Head of caudate nucleus (tissue), 42 donors: ENCODE results near the gene NARF.
"Not testable (repeated sequence)": the region's sequence is repeated elsewhere in the genome, so short reads cannot be mapped to it uniquely, and the experiment has no call there.

ENCODE experiments used
- DNase-seq, 42 donors: peaks; one replicate each; pipeline versions ENCODE4 v3.0.0 to v3.0.0-alpha.2; 2020 to 2021; ENCODE audit warnings: mixed read lengths in 7 of 42
- intact Hi-C: fragments of 100-400 bp; cut with DNase I; formaldehyde crosslinking; loops from one replicate; pipeline ENCODE4 v1.15.0; 2022

Gene NARF

DNA sequence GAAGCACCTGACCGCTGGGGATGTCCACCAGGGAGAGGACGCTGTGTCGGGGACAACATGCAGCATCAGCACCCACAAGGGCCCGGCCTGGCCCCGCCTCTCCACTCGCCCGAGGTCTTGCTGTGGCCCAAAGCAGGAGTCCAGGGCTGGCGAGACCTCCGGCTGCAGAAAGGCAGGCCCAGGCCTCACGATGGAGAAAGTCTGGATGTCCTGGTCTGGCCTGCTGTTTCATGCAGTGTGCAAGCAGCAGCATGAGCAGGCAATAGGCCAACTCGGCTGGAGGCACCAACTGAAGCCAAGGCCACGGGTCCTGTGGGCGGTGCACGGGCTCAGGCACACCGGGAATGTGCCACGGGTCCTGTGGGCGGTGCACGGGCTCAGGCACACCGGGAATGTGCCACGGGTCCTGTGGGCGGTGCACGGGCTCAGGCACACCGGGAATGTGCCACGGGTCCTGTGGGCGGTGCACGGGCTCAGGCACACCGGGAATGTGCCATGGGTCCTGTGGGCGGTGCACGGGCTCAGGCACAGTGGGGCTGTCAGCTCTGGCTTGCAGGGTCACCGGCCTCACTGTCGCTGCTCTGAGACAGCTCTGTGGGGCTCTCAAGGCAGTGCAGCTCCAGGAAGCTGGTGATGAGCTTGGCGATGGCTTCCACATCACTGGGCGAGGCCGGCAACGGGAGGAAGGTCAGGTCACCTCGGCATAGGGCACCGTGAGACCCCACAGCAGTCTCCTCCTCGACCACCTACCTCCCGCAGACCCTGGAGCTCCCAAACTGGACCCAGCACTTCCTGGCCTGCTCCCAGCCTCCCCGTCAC, 14.9 kb upstream of the NARF start:
- intact Hi-C loops = no loop called here
- DNase-seq = peak in 27 of 42 donors; percentile 37 to 82 (median 63)

DNA sequence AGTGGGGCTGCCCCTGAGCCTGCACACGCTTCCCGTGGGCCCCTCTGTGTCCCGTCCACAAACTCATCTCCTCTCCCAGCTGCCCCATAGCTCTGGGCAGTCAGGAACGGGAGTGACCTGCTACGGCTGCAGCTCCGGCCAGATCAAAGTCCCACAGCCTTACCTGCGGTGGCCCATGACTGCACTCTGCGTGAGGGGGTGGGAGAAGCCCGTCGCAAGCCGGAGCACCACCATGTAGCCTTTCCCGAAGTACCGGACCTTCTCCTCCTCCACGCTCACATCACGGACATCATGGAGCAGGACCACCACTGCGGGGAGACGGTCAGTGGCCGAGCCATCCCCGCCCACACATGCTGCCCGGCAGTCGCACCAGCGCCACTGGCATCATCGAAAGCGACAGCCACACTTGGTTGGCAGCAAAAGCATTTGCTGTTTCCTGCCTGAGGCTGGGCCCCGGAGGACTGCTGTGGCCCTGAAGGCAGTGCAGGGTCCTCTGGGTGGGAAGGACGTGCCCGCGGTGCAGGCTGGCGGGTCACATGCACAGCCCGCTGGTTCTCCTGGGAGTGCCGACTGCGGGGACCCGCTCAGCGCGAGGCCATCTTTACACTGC, 14.2 kb upstream of the NARF start:
- intact Hi-C loops = no loop called here
- DNase-seq = no peak

DNA sequence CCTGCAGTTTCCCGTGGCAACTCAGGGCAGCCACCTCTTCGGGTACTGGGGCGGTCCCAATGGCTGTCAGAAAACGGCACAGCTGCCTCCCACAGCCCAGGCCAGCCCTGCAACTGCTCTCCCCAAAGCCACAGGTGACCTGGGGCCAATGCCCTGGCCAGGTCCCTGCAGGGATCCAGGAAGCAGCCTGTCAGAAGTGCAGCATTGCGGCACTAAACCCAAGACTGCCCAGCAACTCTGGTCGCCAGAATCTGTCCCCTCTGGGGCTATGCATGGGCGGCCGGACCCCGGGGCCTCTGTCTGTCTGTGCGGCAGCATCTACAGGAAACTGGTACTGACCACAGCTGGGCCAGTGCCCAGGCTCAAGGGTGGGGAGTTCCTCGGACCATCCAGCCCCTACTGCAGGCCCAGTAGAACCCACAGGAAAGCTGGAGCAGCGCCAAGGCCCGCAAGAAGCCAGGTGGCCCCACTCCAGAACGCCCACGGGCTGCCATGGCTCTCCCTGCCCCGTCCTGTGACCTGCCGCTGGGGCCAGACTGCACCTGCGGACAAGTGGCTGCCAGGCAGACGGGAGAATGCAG, 13.5 kb upstream of the NARF start:
- intact Hi-C loops = no loop called here
- peak in 19 of 42 donors; percentile 22 to 64 (median 42) for DNase-seq

DNA sequence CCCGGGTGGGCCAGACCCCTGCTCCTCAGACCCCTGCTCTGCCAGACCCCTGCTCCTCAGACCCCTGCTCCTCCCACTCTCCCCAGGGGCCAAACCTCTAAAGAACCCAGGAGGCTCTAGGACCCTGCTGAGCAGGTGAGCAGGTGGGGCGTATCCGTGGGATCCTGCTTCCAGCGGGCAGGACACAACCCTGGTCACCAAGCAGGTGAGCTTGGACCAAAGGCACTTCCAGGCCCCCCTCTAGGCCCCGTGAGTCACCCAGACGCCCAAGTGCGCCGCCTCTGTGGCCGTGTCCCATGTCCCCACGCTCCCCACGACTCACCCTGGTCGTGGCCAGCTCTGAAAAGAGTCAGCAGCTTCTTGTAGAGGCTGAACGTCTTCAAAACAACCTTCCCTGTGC, 13.0 kb upstream of the NARF start:
- intact Hi-C loops = no loop called here
- no peak for DNase-seq

DNA sequence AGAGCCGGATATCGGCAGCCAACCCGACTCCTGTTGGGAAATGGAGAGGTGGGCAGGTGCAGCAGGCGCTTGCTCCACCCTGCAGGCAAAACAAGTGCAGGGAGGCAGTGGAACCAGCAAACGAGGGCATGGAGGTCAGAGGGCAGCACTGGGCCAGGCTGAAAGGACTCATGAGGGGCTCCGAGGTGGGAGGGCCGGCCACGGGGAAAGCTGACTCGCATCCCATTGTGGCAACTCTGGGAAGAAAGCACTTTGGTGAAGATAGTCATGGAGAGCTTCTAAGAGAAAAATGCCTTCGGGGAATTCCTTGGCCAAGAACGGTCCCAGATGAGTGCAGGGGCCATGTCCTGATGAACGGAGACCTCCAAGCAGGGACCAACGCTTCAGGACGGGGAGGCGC, 12.4 kb upstream of the NARF start:
- DNase-seq = no peak
- intact Hi-C loops = no loop called here

DNA sequence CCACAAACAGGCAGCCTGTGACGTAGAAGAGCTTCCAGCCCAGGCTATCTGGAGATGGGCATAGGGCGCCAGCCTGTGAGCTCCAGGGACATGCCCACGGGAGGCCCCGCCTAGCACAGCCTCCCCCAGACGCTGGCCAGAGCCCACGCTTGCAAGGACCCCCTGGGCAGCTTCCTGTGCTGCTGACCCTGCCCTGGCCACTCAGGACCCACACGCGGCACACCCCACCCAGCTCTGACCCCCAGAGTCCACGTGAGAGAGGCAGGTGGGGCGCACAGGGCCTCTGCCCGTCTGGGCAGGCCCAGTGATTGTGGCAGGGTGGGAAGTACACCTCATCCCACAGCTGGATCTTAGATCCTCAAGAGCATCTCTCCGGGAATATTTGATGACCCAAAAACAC, 11.9 kb upstream of the NARF start:
- intact Hi-C loops = no loop called here
- no peak for DNase-seq

DNA sequence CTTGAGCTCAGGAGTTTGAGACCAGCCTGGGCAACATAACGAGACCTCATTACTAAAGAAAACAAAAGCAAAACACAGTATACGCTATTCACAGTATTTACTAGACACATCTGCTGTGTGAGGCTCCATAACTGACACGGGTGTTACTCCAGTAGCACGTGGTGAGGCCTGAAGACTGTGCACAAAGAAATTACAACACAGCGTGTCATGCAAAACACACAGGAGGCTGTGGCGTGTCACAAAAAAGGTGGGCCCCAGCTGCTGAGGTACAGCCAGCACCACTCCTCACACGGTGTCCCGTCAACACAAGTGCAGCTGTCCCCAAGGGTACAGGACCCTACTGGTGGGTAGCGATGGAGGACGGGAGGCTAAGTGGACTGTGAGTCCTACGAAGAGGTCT, 10.7 kb upstream of the NARF start:
- DNase-seq = no peak
- intact Hi-C loops = no loop called here

DNA sequence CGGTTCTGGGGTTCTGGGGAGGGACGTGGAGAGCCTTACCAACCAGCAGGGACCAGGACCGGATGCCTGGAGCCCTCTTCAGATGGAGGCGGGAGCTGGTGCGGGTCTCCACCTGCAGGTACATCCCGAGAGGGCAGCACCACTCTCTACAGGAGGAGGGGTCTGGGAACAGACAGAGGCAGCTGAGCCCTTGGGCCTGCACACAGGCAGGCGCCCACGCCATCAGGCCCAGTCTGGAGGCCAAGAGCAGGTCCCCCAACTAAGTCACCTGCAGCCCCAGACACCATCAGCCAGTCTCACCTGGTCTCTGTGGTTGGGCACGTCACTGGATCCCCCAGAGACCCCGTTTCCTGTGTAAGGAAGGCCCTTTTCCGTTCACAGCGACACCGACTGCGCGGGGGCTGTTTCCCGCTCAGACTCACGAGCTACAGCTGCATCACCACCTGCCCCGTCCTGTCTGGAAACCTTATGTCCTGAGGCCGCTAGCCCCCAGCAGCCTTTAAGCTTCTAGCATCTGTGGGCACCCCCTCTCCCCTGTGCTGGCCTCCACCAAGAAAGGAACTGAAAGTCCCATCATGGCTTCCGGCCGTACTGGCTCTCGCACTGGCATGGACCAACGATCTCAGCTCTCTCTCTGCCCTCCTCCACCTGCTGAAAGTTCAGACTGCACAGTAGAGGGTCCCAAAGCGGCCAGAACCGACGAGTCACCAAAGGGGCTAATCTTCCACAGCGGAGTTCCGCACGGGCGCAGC, 9.2 kb upstream of the NARF start:
- peak in 1 of 42 donors; percentile 19 for DNase-seq
- intact Hi-C loops = no loop called here

DNA sequence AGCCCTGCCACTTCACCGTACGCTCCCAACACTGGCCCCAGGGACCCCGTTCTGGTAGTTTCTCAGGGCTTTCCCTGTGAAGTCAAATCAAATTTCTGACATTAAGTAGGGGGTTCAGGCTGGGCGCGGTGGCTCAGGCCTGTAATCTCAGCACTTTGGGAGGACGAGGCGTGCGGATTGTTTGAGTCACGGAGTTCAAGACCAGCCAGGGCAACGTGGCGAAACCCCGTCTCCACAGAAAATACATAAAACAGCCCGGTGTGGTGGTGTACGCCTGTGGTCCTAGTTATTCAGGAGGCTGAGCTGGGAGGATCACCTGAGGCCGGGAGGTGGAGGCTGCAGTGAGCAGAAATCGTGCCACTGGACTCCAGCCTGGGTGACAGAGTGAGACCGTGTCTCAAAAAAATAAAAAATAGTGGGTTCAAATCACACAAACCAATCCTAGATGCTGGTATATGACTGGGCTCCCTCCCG, 8.6 kb upstream of the NARF start:
- intact Hi-C loops = loop anchor here (10.0 kb wide), 1 partner anchor 65 kb away; the partner anchor contains the start of gene FOXK2
- DNase-seq = no peak

DNA sequence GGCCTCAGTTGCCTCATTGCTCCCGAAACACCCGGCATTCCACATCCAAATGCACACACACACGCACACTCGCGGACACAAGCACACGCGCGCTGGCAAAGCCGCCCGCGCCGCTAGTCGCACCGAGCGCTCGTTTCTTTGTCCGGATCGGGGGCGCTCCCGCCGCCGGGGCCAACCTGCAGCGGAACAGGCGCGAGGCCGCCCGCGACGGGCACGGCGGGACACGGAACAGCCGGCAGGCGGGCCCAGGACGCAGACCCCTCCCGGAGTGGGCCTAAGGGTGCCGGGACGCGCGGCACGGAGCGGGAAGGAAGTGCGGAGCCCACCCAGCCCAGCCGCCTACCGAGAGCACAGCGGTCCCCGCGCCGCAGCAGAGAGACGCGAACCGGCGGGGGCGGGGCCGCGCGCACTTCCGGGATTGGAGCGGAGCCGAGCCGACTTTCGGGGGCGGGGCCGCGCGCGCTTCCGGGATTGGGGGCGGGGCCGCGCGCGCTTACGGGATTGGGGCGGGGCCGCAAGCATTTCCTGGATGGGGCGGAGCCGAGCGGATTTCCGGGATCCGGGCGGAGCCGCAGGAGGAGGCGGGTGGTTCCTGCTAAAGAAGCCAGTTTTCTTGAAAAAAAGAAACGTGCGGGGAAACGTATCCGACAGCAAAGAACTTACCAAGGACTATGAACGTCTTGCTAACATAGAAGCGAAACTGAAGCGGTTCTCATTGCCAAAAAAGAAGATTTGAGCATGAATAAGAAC, 8.0 kb upstream of the NARF start, which contains the start of gene CYBC1:
CYBC1 (minus strand) TSS at position 396 of the 750 bp plus-strand sequence. CDS start 1,498 bp downstream, outside the sequence.
- peak; percentile 73 to 96 (median 93) for DNase-seq
- intact Hi-C loops = loop anchor here (10.0 kb wide), 1 partner anchor 64 kb away; the partner anchor contains the start of gene FOXK2

DNA sequence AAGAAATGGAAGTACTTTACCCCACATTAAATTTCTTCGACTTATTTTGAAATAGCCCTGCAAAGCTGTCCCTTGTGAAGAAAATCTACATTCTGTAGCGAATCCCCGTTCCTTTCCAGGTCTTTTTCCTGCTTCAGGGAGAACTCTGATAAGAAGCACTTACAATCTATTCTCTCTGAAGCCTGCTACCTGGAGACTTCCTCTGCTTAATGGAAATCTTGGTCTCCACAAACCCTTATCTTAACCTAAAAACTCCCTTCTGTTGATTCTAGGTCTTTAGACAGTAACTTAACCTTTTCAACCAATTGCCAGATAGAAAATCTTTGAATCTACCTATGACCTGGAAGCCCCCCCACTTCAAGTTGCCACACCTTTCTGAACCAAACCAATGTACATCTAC, 6.4 kb upstream of the NARF start:
- no peak for DNase-seq
- intact Hi-C loops = loop anchor here (10.0 kb wide), 1 partner anchor 63 kb away; the partner anchor contains the start of gene FOXK2

DNA sequence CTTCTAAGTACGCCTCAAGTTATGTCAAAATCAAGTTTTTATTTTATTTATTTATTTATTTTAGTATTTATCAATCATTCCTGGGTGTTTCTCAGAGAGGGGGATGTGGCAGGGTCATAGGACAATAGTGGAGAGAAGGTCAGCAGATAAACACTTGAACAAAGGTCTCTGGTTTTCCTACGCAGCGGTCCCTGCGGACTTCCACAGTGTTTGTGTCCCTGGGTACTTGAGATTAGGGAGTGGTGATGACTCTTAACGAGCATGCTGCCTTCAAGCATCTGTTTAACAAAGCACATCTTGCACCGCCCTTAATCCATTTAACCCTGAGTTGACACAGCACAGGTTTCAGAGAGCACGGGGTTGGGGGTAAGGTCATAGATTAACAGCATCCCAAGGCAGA, 5.4 kb upstream of the NARF start:
- intact Hi-C loops = loop anchor here (10.0 kb wide), 1 partner anchor 62 kb away; the partner anchor contains the start of gene FOXK2
- DNase-seq = not testable (repeated sequence)

DNA sequence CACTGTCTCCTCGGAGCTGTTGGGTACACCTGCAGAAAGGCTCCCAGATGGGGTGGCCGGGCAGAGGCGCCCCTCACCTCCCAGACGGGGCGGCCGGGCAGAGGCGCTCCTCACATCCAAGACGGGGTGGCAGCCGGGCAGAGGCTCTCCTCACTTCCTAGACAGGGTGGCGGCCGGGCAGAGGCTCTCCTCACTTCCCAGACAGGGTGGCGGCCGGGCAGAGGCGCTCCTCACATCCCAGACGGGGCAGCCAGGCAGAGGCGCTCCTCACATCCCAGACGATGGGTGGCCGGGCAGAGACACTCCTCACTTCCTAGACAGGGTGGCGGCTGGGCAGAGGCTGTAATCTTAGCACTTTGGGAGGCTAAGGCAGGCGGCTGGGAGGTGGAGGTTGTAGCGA, 4.8 kb upstream of the NARF start:
- intact Hi-C loops = loop anchor here (10.0 kb wide), 1 partner anchor 61 kb away; the partner anchor contains the start of gene FOXK2
- DNase-seq = not testable (repeated sequence)

DNA sequence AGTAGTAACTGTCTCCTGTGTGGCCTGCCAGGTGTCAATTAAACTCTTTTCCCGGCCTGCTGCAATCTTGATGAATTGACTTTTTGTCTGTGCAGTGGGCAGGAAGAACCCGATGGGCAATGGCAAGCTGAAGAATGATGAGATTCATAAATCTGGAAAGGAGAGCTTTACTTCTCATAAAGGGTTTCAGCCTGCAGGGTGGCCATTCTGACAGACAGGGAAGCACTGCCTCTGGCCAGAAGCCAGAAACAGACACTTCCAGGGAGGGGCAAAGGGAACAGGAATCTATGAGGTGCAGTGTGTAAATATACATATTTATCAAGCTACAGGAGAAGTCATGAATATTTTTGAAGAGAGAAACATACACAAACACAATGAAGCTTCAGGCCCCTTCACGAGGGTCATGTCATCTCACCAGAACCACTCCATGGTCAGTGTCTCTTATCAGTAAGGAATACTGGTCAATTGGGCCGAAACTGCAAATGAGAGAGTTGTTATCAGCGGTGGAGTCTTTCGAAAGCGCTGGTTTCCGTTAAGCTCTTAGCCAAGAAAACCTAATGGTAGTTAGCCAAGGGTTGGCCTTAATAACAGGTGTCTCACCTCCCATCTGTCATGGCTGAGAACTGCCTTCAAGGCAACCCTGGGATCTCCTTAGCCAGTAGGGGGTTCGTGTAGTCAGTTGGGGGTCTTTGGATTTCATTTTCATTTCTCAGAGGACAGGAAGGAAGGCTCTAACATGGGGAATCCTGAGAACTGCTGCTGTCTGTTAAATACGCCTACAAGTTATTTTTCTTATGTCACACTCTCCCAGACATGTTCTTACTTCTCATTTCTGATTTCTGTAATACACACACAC, 1.2 kb upstream of the NARF start:
- intact Hi-C loops = loop anchor here (10.0 kb wide), 1 partner anchor 58 kb away; the partner anchor contains the start of gene FOXK2
- no peak for DNase-seq

DNA sequence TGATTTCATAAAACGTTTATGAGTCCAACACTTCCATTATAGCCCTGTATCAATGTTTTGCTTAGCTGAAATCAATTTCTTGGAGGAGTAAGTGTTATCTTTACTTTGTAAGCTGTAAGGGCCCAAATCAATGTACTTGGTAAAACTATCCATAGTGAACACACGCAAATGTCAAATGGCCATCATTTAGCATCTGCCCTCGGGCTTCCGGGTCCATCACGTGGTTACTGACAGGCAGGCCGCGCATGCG, 687 bp upstream of the NARF start:
- intact Hi-C loops = loop anchor here (10.0 kb wide), 1 partner anchor 57 kb away; the partner anchor contains the start of gene FOXK2
- DNase-seq = peak in 24 of 42 donors; percentile 88 to 97 (median 93)

DNA sequence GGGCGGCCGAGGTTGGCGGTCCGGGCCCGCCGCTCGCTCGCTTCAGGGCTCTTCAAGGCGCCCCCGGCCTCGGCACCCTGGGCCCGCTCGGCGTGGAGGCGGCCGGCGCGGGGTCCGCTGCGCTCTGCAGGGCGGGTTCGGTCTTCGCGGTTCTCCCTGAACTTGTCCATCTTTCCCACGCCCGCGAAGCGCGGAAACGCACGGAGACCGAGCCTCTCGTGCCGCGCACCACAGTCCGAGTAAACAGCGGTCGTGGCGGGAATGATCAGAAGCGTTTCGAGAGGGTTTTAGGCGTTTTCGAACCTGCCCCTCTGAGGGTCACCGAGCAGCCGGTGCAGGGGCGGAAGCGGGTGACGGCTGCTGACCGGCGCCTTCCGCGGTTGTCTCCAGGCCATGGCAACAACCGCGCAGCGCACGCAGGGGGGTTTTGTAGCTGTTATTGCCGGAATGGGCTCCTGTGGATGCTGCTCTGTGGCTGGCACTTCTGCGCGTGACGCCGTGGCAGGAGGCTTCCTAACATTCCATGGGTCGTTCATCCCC, 414 bp downstream of the NARF start:
- intact Hi-C loops = loop anchor here (10.0 kb wide), 1 partner anchor 56 kb away; the partner anchor contains the start of gene FOXK2

DNA sequence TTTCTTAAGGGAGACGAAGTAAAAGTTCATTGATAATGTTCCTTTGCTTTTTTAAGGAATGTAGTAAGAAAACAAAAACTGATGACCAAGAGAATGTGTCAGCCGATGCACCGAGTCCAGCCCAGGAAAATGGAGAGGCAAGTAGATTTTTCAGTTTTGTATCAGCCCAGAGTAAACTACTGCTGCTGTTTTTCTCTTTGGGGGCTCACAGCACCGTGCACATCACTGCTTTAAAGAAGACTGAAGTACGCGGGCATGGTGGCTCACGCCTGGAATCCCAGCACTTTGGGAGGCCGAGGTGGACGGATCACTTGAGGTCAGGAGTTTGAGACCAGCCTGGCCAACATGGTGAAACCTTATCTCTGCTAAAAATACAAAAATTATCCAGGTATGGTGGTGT, 1.4 kb downstream of the NARF start:
- DNase-seq = not testable (repeated sequence)
- intact Hi-C loops = loop anchor here (10.0 kb wide), 1 partner anchor 55 kb away; the partner anchor contains the start of gene FOXK2

More for the DNA sequence above, 414 bp downstream of the NARF start:
- peak in 3 of 42 donors; percentile 42 to 43 (median 42) for DNase-seq
